Activated CD8-positive, alpha-beta T cell treated with anti-CD3 and anti-CD28 coated beads, Interleukin-2, amount 10 ng/mL, durations not matched to agents 7 days and 5 days (primary cell): ENCODE data around the gene MINK1. TPM values are rescaled to one million over a fixed set of nuclear protein-coding genes. Genes with fewer than 3 reads are reported as not detected.

ENCODE experiments used
- ATAC-seq: fragments of 150-1000 bp; cut with Tn5 transposase; one replicate; pipeline ENCODE4 v1.10.0; 2021; ENCODE audit warnings: moderate library complexity
- CTCF ChIA-PET: fragments of 350-600 bp; sonication (Branson Sonifier 250); formaldehyde crosslinking; loops from one replicate; lab custom pipeline; 2021; ENCODE audit warnings: antibody characterized with exemption; lab: Charles Lee
- POLR2A ChIA-PET: fragments of 350-600 bp; sonication (Branson Sonifier 250); formaldehyde crosslinking; loops from one replicate; lab custom pipeline; 2021; ENCODE audit warnings: antibody characterized with exemption; lab: Charles Lee
- DNase-seq: peaks from one replicate; pipeline ENCODE4 v3.0.0-alpha.2; 2020
- H3K27ac Mint-ChIP-seq: one replicate; pipeline ENCODE4 v1.8.0; 2021; ENCODE audit warnings: mild to moderate bottlenecking, mixed read lengths
- H3K27me3 Mint-ChIP-seq: one replicate; pipeline ENCODE4 v1.8.0; 2021; ENCODE audit warnings: low read depth, mixed read lengths
- H3K36me3 Mint-ChIP-seq: one replicate; pipeline ENCODE4 v1.8.0; 2021; ENCODE audit warnings: low read depth, mixed read lengths
- H3K4me1 Mint-ChIP-seq: one replicate; pipeline ENCODE4 v1.8.0; 2021; ENCODE audit warnings: low read depth, mixed read lengths
- H3K4me3 Mint-ChIP-seq: one replicate; pipeline ENCODE4 v1.8.0; 2021; ENCODE audit warnings: mild to moderate bottlenecking, mixed read lengths
- H3K9me3 Mint-ChIP-seq: one replicate; pipeline ENCODE4 v1.8.0; 2022; ENCODE audit warnings: mixed read lengths; ENCODE audit not compliant: insufficient read depth
- total RNA-seq, 2 experiments: library from RNA; stranded (reverse); gene quantifications; one replicate each; pipeline ENCODE4 v1.2.3, GENCODE V29; 2021

The MINK1 gene
- total RNA-seq, 2 experiments from 2014 or later: 68.1 to 73.2 TPM

- ATAC-seq: no peak
- ChIA-PET POLR2A (interaction anchor here (0.6 to 5.8 kb wide), 12 partner anchors 10 to 229 kb away, joined by 3 to 101 read pairs (median 4); partner anchors contain the start of genes ARRB2, C17orf107, ENO3 and INCA1), CTCF (interaction anchor here (0.8 to 3.4 kb wide), 13 partner anchors 13 to 49 kb away, joined by 3 to 26 read pairs (median 5); partner anchors contain the start of genes CAMTA2, CHRNE, ENO3 and SPAG7)
- no peak for DNase-seq
- Mint-ChIP-seq H3K4me1 (peaks cover 64% of the 10 kb centered on the region), H3K4me3 (peak overlapping the region; percentile 97), H3K27me3 (no peaks in the 10 kb centered on the region), H3K27ac (peak overlapping the region; percentile 88), H3K36me3 (peaks cover 80% of the 10 kb centered on the region), H3K9me3 (no peaks in the 10 kb centered on the region)
Measured at GRCh38 chr17:4938688-4939545, 105.8 kb downstream of the MINK1 start.

- Mint-ChIP-seq H3K9me3 (no peaks in the 10 kb centered on the region), H3K27ac (peak overlapping the region; percentile 88), H3K36me3 (peaks cover 81% of the 10 kb centered on the region), H3K4me1 (peaks cover 64% of the 10 kb centered on the region), H3K4me3 (peak overlapping the region; percentile 97), H3K27me3 (no peaks in the 10 kb centered on the region)
- no peak for ATAC-seq
- ChIA-PET POLR2A (interaction anchor here (0.6 to 5.8 kb wide), 16 partner anchors 11 to 229 kb away, joined by 3 to 101 read pairs (median 6); partner anchors contain the start of genes ARRB2, C17orf107, CAMTA2 and ENO3), CTCF (interaction anchor here (0.6 to 3.4 kb wide), 16 partner anchors 12 to 373 kb away, joined by 3 to 26 read pairs (median 4); partner anchors contain the start of genes CAMTA2, CHRNE, ENO3 and SPAG7)
- no peak for DNase-seq
Measured at GRCh38 chr17:4939546-4939795, 106.3 kb downstream of the MINK1 start.

- Mint-ChIP-seq H3K36me3 (peaks cover 84% of the 10 kb centered on the region), H3K27ac (peak within 1 kb of the TSS; percentile 88), H3K4me1 (peaks cover 66% of the 10 kb centered on the region), H3K4me3 (peak within 1 kb of the TSS; percentile 97), H3K27me3 (no peaks in the 10 kb centered on the region), H3K9me3 (no peaks in the 10 kb centered on the region)
- DNase-seq: peak; percentile 99
- peak; percentile 83 for ATAC-seq
- ChIA-PET POLR2A (interaction anchor here (0.5 to 5.8 kb wide), 19 partner anchors 10 to 230 kb away, joined by 3 to 101 read pairs (median 5); partner anchors contain the start of genes ARRB2, C17orf107, CAMTA2 and ENO3), CTCF (interaction anchor here (0.6 to 3.4 kb wide), 17 partner anchors 12 to 373 kb away, joined by 3 to 26 read pairs (median 4); partner anchors contain the start of genes CAMTA2, CHRNE, ENO3 and SPAG7)
Measured at GRCh38 chr17:4939796-4940554, 106.8 kb downstream of the MINK1 start, which contains the start of the genes RNF167 and SLC25A11. Gene RNF167 (plus strand): TSS chr17:4940268. CDS start chr17:4940910, 642 bp downstream. Gene SLC25A11 (minus strand): TSS chr17:4940046. CDS start chr17:4939910, 136 bp downstream.

GRCh38 chr17:4940555-4941318, 107.6 kb downstream of the MINK1 start:
- DNase-seq (peak; percentile 75), ATAC-seq (no peak)
- H3K36me3 Mint-ChIP-seq: peaks cover 88% of the 10 kb centered on the region
- H3K4me1 Mint-ChIP-seq: peaks cover 74% of the 10 kb centered on the region
- H3K9me3 Mint-ChIP-seq: no peaks in the 10 kb centered on the region
- H3K4me3 Mint-ChIP-seq: peak overlapping the region; percentile 97
- ChIA-PET POLR2A (interaction anchor here (0.5 to 5.8 kb wide), 17 partner anchors 9 to 231 kb away, joined by 3 to 101 read pairs (median 6); partner anchors contain the start of genes ARRB2, C17orf107, CAMTA2 and ENO3), CTCF (interaction anchor here (0.8 to 3.4 kb wide), 12 partner anchors 11 to 374 kb away, joined by 3 to 26 read pairs (median 6); partner anchors contain the start of genes CAMTA2, CHRNE, ENO3 and SPAG7)
- H3K27me3 Mint-ChIP-seq: no peaks in the 10 kb centered on the region
- H3K27ac Mint-ChIP-seq: peak overlapping the region; percentile 88

GRCh38 chr17:4941319-4941610, 108.1 kb downstream of the MINK1 start:
- Mint-ChIP-seq H3K36me3 (peaks cover 88% of the 10 kb centered on the region), H3K4me3 (peak overlapping the region; percentile 97), H3K27me3 (no peaks in the 10 kb centered on the region), H3K4me1 (peaks cover 71% of the 10 kb centered on the region), H3K9me3 (no peaks in the 10 kb centered on the region), H3K27ac (peak overlapping the region; percentile 88)
- CTCF ChIA-PET: interaction anchor here (2.5 to 3.4 kb wide), 2 partner anchors 10 to 26 kb away, joined by 8 to 26 read pairs; partner anchors contain the start of genes ENO3 and SPAG7
- ATAC-seq (no peak), DNase-seq (no peak)
- POLR2A ChIA-PET: interaction anchor here (1.8 to 5.8 kb wide), 4 partner anchors 9 to 46 kb away, joined by 9 to 101 read pairs (median 40); partner anchors contain the start of genes CAMTA2, ENO3, PFN1 and SPAG7

GRCh38 chr17:4942760-4943508, 109.8 kb downstream of the MINK1 start:
- Mint-ChIP-seq H3K27ac (peak overlapping the region; percentile 88), H3K27me3 (no peaks in the 10 kb centered on the region), H3K36me3 (peaks cover 88% of the 10 kb centered on the region), H3K4me3 (peak overlapping the region; percentile 97), H3K9me3 (no peaks in the 10 kb centered on the region), H3K4me1 (peaks cover 54% of the 10 kb centered on the region)
- ATAC-seq: no peak
- ChIA-PET CTCF (no interaction called here), POLR2A (interaction anchor here (1.1 to 5.8 kb wide), 2 partner anchors 25 to 34 kb away, joined by 4 to 101 read pairs; partner anchors contain the start of gene SPAG7)
- DNase-seq: no peak

- peak overlapping the region; percentile 97 for H3K4me3 Mint-ChIP-seq
Measured at GRCh38 chr17:4944163-4944553, 111.0 kb downstream of the MINK1 start.

GRCh38 chr17:4944554-4945175, 111.5 kb downstream of the MINK1 start:
- peaks cover 45% of the 10 kb centered on the region for H3K4me1 Mint-ChIP-seq
- CTCF ChIA-PET: interaction anchor here (1.2 kb wide), 1 partner anchor 22 kb away, joined by 4 read pairs; no protein-coding TSS in a partner anchor

More at GRCh38 chr17:4944163-4944553, 111.0 kb downstream of the MINK1 start:
- Mint-ChIP-seq H3K27me3 (no peaks in the 10 kb centered on the region), H3K36me3 (peaks cover 82% of the 10 kb centered on the region), H3K27ac (peak overlapping the region; percentile 88), H3K9me3 (no peaks in the 10 kb centered on the region), H3K4me1 (peaks cover 45% of the 10 kb centered on the region)
- ChIA-PET POLR2A (interaction anchor here (0.6 to 10.0 kb wide), 5 partner anchors 24 to 388 kb away, joined by 3 to 239 read pairs (median 3); partner anchors contain the start of genes C17orf107 and SPAG7), CTCF (interaction anchor here (0.7 to 1.2 kb wide), 2 partner anchors 23 to 35 kb away, joined by 4 read pairs; no protein-coding TSS in a partner anchor)
- DNase-seq (peak; percentile 87), ATAC-seq (peak; percentile 16)

GRCh38 chr17:4945176-4945943, 112.2 kb downstream of the MINK1 start:
- DNase-seq (peak; percentile 90), ATAC-seq (peak; percentile 24)
- Mint-ChIP-seq H3K27ac (peak overlapping the region; percentile 88), H3K36me3 (peaks cover 76% of the 10 kb centered on the region), H3K27me3 (no peaks in the 10 kb centered on the region), H3K9me3 (no peaks in the 10 kb centered on the region), H3K4me1 (peaks cover 46% of the 10 kb centered on the region), H3K4me3 (peak overlapping the region; percentile 97)
- ChIA-PET POLR2A (interaction anchor here (0.6 to 10.0 kb wide), 7 partner anchors 10 to 236 kb away, joined by 3 to 239 read pairs (median 3); partner anchors contain the start of genes CAMTA2 and SPAG7), CTCF (interaction anchor here (1.1 to 3.5 kb wide), 4 partner anchors 22 to 116 kb away, joined by 3 to 13 read pairs (median 4); partner anchors contain the start of genes CHRNE and SPAG7)

More at GRCh38 chr17:4944554-4945175, 111.5 kb downstream of the MINK1 start:
- H3K27me3 Mint-ChIP-seq: no peaks in the 10 kb centered on the region
- H3K9me3 Mint-ChIP-seq: no peaks in the 10 kb centered on the region
- ATAC-seq (no peak), DNase-seq (peak; percentile 63)
- H3K36me3 Mint-ChIP-seq: peaks cover 81% of the 10 kb centered on the region
- H3K4me3 Mint-ChIP-seq: peak overlapping the region; percentile 97
- H3K27ac Mint-ChIP-seq: peak overlapping the region; percentile 88
- POLR2A ChIA-PET: interaction anchor here (0.6 to 10.0 kb wide), 5 partner anchors 14 to 388 kb away, joined by 3 to 239 read pairs (median 3); partner anchors contain the start of genes C17orf107 and SPAG7
